ENCODE results near the gene OTUD6A.

- no peak for TF ChIP-seq SIN3A (IDR thresholded peaks at IDR 0.05; ENCODE audit: borderline replicate concordance, insufficient read depth, low read length)
- TF ChIP-seq POLR2AphosphoS5 (IDR thresholded peaks at IDR 0.05; ENCODE audit: low read depth, low read length), result no peak
- no peak for TF ChIP-seq REST (IDR thresholded peaks at IDR 0.05; ENCODE audit: insufficient read depth in 1 of 2, low read depth in 2 of 2, low read length in 2 of 2)
- TF ChIP-seq FOXP2 (optimal IDR thresholded peaks at IDR 0.05; ENCODE audit: borderline replicate concordance, extremely low read depth, extremely low read length, insufficient read depth), result no peak
Measured at GRCh38 chrX:70030301-70030767, 31.9 kb upstream of the OTUD6A start.
